Mononuclear cell (primary cell): ENCODE measurements around the gene CARD18. TPM values are rescaled to one million over a fixed set of nuclear protein-coding genes. Genes with fewer than 3 reads are reported as not detected.

Source experiments
- H3K27me3 ChIP-seq: 2 replicates; pipeline ENCODE4 v1.6.0; 2011; ENCODE audit warnings: low read length, control low read depth; ENCODE audit not compliant: insufficient read depth
- H3K4me1 ChIP-seq: 2 replicates; pipeline ENCODE4 v1.5.1; 2011; ENCODE audit warnings: mild to moderate bottlenecking, low read length, control low read depth; ENCODE audit not compliant: insufficient read depth
- H3K4me3 ChIP-seq: 2 replicates; pipeline ENCODE4 v1.5.1; 2011; ENCODE audit warnings: mild to moderate bottlenecking, low read length, moderate library complexity
- H3K9me3 ChIP-seq: 2 replicates; pipeline ENCODE4 v1.5.1; 2011; ENCODE audit warnings: low read depth, mild to moderate bottlenecking, control low read depth, low read length
- total RNA-seq: library from RNA; depleted of rRNA; stranded (reverse); fragments of >200 nt; gene quantifications from one replicate; pipeline ENCODE4 v1.2.3, GENCODE V29; 2012

The CARD18 gene
- not detected for total RNA-seq

- Histone ChIP-seq H3K9me3 (no peaks in the 10 kb centered on the region), H3K4me3 (no peak within 1 kb of the TSS), H3K4me1 (no peaks in the 10 kb centered on the region), H3K27me3 (no peaks in the 10 kb centered on the region)
These were observed at the start of gene CARD18 for GRCh38 chr11:105139669-105140068. Gene CARD18 (minus strand): TSS chr11:105139769. CDS start chr11:105139726, 43 bp downstream.

- Histone ChIP-seq H3K9me3 (no peaks in the 10 kb centered on the region), H3K4me1 (peaks cover 17% of the 10 kb centered on the region), H3K27me3 (peaks cover 2% of the 10 kb centered on the region), H3K4me3 (no peak overlapping the region)
These were observed 44.4 kb upstream of the CARD18 start for GRCh38 chr11:105183987-105184386.

- H3K4me1 ChIP-seq, result peaks cover 12% of the 10 kb centered on the region
- H3K27me3 ChIP-seq, result peaks cover 2% of the 10 kb centered on the region
- H3K9me3 ChIP-seq, result no peaks in the 10 kb centered on the region
- H3K4me3 ChIP-seq, result no peak overlapping the region
These were observed 43.9 kb upstream of the CARD18 start for GRCh38 chr11:105183426-105183825.

- Histone ChIP-seq H3K4me3 (no peak overlapping the region), H3K9me3 (no peaks in the 10 kb centered on the region), H3K4me1 (peaks cover 9% of the 10 kb centered on the region), H3K27me3 (peaks cover 2% of the 10 kb centered on the region)
These were observed 42.0 kb upstream of the CARD18 start for GRCh38 chr11:105181521-105181920.

GRCh38 chr11:105181100-105181499 lies 41.5 kb upstream of the CARD18 start:
- H3K4me3 ChIP-seq, result no peak overlapping the region
- peaks cover 9% of the 10 kb centered on the region for H3K4me1 ChIP-seq
- peaks cover 2% of the 10 kb centered on the region for H3K27me3 ChIP-seq
- no peaks in the 10 kb centered on the region for H3K9me3 ChIP-seq

- H3K9me3 ChIP-seq, result no peaks in the 10 kb centered on the region
- peaks cover 9% of the 10 kb centered on the region for H3K4me1 ChIP-seq
- H3K4me3 ChIP-seq, result no peak overlapping the region
- H3K27me3 ChIP-seq, result no peaks in the 10 kb centered on the region
These were observed 40.1 kb upstream of the CARD18 start for GRCh38 chr11:105179542-105180278.

- no peaks in the 10 kb centered on the region for H3K27me3 ChIP-seq
- H3K4me1 ChIP-seq, result no peaks in the 10 kb centered on the region
- H3K9me3 ChIP-seq, result no peaks in the 10 kb centered on the region
- no peak overlapping the region for H3K4me3 ChIP-seq
These were observed 38.1 kb upstream of the CARD18 start for GRCh38 chr11:105177658-105178057.

GRCh38 chr11:105168457-105168856 lies 28.9 kb upstream of the CARD18 start:
- Histone ChIP-seq H3K27me3 (no peaks in the 10 kb centered on the region), H3K4me1 (no peaks in the 10 kb centered on the region), H3K9me3 (no peaks in the 10 kb centered on the region), H3K4me3 (no peak overlapping the region)

GRCh38 chr11:105167244-105167643 lies 27.7 kb upstream of the CARD18 start:
- Histone ChIP-seq H3K27me3 (no peaks in the 10 kb centered on the region), H3K4me1 (no peaks in the 10 kb centered on the region), H3K9me3 (no peaks in the 10 kb centered on the region), H3K4me3 (no peak overlapping the region)

GRCh38 chr11:105164208-105164607 lies 24.6 kb upstream of the CARD18 start:
- Histone ChIP-seq H3K9me3 (no peaks in the 10 kb centered on the region), H3K4me1 (no peaks in the 10 kb centered on the region), H3K4me3 (no peak overlapping the region), H3K27me3 (no peaks in the 10 kb centered on the region)

- Histone ChIP-seq H3K4me1 (no peaks in the 10 kb centered on the region), H3K27me3 (no peaks in the 10 kb centered on the region), H3K4me3 (no peak overlapping the region), H3K9me3 (no peaks in the 10 kb centered on the region)
These were observed 22.9 kb upstream of the CARD18 start for GRCh38 chr11:105162506-105162905.

GRCh38 chr11:105158436-105158835 lies 18.9 kb upstream of the CARD18 start:
- no peak overlapping the region for H3K4me3 ChIP-seq
- H3K27me3 ChIP-seq, result no peaks in the 10 kb centered on the region
- H3K9me3 ChIP-seq, result no peaks in the 10 kb centered on the region
- no peaks in the 10 kb centered on the region for H3K4me1 ChIP-seq

- H3K9me3 ChIP-seq, result no peaks in the 10 kb centered on the region
- H3K4me3 ChIP-seq, result no peak overlapping the region
- H3K4me1 ChIP-seq, result no peaks in the 10 kb centered on the region
- H3K27me3 ChIP-seq, result no peaks in the 10 kb centered on the region
These were observed 17.2 kb upstream of the CARD18 start for GRCh38 chr11:105156720-105157119.

- H3K27me3 ChIP-seq, result no peaks in the 10 kb centered on the region
- H3K9me3 ChIP-seq, result no peaks in the 10 kb centered on the region
- no peak overlapping the region for H3K4me3 ChIP-seq
- H3K4me1 ChIP-seq, result no peaks in the 10 kb centered on the region
These were observed 16.7 kb upstream of the CARD18 start for GRCh38 chr11:105156231-105156630.

GRCh38 chr11:105155679-105156078 lies 16.1 kb upstream of the CARD18 start:
- no peaks in the 10 kb centered on the region for H3K9me3 ChIP-seq
- H3K4me1 ChIP-seq, result no peaks in the 10 kb centered on the region
- no peak overlapping the region for H3K4me3 ChIP-seq
- H3K27me3 ChIP-seq, result no peaks in the 10 kb centered on the region

- no peaks in the 10 kb centered on the region for H3K9me3 ChIP-seq
- no peaks in the 10 kb centered on the region for H3K4me1 ChIP-seq
- no peak overlapping the region for H3K4me3 ChIP-seq
- no peaks in the 10 kb centered on the region for H3K27me3 ChIP-seq
These were observed 13.8 kb upstream of the CARD18 start for GRCh38 chr11:105153392-105153791.
